T1000 (cell line): Measurements from ENCODE around the gene SNUPN.

Experiments
- DNase-seq: peaks from one replicate; lab custom pipeline; 2025; ENCODE audit warnings: mixed read lengths; lab: John Stamatoyannopoulos, UW

Gene SNUPN

GRCh38 chr15:75625542-75626347 is at the start of gene SNUPN:
TSS of gene SNUPN (minus strand) at chr15:75625725. CDS start at chr15:75621051, 4,674 bp downstream.
- DNase-seq = peak; percentile 75

DNA sequence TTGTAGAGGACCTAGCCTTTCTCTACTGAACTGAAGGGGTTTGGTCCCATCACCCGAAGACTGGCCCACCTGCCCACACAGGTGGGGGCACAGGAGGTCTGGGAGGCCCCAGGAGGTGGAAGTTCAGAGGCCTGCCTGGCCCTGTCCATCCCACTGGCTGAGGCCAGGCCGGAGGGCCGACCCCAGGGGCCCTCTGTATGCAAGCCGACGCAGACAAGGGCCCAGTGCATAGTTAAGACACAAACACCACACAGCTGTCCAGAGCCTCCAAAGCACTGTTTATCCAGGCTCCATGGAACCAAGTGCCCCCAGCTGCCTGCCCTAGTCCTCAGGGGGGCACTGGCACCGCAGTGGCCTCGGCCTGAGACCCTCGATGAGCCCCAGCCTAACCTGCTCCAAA is 48.8 kb upstream of the SNUPN start:
- DNase-seq = no peak

- peak; percentile 46 for DNase-seq
These were observed 48.1 kb upstream of the SNUPN start for GRCh38 chr15:75673426-75674235.

GRCh38 chr15:75672646-75673425 is 47.3 kb upstream of the SNUPN start:
- peak; percentile 46 for DNase-seq

GRCh38 chr15:75671730-75672602 is 46.4 kb upstream of the SNUPN start:
- no peak for DNase-seq

DNA sequence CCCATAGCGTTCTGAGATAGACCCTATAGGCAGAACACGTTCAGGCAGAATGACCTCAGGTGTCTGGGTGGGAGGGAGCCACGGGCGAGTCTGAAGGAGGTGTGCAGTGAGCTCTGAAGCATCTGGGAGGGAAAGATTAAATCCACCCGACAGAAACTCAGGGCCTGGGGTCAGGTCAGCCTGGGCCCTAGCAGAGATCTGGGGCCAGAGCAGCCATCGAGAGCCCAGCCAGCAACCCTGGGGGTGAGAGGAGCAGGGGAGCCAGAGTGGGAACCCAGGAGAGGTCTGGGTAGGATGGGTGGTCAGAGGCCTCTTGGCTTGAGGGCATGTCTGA is 44.3 kb upstream of the SNUPN start:
- no peak for DNase-seq

DNA sequence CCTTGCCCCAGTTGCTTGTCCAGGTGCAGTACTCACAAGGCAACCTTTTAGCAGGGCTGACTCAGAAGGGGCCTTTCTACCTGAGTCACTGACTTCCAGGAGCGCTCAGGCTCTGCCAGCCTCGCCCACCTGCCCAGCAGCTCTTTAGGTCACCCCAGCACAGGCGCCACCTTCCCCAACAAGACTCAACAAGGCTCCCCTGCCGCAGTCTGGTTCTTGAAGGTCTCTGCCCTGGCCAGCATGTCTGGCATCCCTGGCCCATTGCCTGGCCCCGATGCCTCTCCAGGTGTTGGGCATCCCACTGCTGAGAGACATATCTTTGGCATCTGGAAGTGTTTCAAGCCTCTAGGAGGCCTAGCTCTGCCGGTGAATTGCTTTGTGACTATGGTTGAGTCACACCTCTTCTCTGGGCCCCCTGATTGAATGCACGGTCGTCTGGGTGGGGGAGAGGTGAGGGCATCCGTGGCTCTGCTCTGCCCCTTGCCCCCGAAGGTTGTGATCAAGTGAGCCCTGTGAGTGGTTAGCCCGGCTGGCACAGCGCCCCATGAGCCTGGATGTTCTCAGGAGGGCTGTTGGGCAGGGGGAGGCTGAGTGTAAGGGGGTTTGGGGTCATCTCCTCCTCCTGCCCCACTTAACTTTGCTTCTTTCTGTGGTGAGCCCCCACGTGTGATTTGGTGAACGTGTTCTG is 43.8 kb upstream of the SNUPN start:
- no peak for DNase-seq

DNA sequence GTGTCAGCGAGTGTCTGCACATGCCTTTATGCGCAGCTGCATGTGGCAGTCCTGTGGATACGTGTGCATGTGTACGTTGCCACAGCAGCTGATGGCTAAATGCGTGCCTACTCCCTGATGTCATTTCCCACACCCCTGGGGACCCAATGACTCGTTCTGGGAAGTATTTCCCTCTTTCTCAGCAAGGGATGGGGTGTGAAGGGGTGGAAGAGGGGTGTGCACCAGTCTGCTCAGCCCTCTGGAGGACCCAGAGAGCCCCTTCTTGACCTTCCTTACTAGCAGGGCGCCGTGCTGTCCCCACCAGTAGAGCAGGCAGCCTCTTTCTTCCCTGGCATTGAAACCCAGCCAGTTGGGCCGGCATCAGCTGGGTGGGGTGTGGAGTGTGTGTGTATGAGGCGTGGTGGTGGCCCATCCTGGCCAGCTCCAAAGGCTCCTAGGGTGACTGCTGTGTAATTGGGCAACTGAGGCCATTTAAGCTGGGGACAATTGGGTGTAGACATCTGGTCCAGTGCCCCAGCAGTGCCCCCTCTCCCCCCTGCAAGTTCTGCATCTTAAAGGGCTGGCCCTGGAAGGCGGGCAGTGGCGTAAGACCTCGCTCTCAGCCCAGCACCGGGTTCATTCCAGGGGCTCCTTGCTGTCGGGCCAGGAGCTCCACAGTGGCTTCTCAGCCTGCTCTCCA is 41.4 kb upstream of the SNUPN start:
- DNase-seq = peak; percentile 89

DNA sequence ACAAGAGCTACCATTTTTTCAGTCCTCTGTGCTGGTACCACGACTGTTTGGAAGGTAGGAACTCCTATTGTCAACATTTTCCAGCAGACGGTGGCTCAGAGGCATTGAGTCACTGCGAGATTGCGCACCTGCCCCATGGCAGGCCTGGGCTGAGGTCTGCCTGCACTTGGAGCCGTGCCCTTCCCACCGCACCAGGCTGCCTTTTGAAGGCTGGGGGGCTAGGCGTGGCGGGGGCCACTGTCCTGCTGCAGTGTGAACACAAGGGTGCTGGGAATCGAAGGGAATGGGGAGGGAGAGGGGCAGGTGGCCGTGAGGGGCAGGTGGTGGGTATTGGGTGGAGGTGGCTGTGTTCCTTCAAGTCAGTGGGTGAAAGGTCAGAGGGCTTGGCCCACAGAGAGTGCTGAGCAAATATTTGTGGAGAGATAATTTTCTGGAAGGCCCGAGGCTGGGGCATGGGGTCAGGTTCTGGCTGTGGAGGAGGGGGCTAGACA is 38.5 kb upstream of the SNUPN start:
- DNase-seq = no peak

DNA sequence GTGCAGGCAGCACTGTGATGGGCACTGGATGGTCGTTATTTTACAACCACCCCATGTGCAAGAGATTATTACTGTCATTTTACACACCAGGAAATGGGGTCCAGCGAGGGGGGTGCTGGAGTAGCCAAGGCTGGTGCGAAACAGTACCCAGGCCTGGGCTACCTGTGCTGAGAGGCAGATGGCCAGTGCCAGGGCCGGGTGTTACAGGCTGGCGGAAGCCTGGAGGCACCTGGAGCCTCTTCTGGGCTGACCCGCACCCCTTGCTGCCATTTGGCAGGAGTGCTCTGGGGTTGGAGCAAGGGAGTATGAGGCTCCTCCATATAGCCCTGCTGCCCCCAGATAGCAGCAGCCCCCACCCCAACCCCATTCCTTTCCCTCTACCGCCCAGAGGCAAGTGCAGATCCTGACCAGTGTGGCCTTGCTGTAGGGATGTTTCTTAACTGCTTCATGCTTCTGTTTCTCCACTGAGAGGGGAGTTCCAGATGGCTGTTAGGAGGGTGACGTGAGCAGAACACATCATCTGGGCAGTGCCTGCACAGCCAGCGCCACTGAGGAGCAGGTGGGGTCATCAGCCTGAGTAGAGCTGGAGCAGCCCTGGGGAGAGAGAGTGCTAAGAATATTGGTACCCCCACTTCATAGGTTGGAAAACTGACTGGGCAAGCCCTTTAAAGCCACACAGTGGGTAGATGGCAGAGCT is 37.4 kb upstream of the SNUPN start:
- DNase-seq = no peak

DNA sequence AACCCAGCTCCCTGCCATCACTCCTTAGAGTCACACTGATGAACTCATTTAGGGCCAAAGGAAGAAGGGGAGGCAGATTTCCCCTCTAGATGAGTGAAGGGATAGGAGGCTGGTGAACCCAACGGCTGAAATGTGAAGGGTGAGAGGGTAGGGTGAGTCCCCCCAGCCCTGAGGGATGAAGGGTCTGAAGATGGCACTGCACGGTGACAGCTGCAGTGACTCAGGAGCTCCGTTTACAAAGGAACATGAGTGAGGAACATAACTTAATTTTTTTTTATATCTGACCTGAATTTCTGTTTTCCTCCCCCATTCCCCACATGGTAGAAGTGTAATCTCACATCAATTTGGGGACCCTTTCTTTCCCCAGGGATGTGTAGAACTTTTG is 36.2 kb upstream of the SNUPN start:
- DNase-seq = no peak

GRCh38 chr15:75661100-75661755 is 35.7 kb upstream of the SNUPN start:
- peak; percentile 67 for DNase-seq

GRCh38 chr15:75659928-75660645 is 34.6 kb upstream of the SNUPN start:
- DNase-seq = no peak

- DNase-seq = no peak
These were observed 33.7 kb upstream of the SNUPN start for GRCh38 chr15:75659141-75659771.

- DNase-seq = no peak
These were observed 31.3 kb upstream of the SNUPN start for GRCh38 chr15:75656813-75657212.

GRCh38 chr15:75656331-75656730 is 30.8 kb upstream of the SNUPN start:
- DNase-seq = no peak

GRCh38 chr15:75655931-75656330 is 30.4 kb upstream of the SNUPN start:
- DNase-seq = no peak
